Measurements from ENCODE around the gene WDFY4.

DNA sequence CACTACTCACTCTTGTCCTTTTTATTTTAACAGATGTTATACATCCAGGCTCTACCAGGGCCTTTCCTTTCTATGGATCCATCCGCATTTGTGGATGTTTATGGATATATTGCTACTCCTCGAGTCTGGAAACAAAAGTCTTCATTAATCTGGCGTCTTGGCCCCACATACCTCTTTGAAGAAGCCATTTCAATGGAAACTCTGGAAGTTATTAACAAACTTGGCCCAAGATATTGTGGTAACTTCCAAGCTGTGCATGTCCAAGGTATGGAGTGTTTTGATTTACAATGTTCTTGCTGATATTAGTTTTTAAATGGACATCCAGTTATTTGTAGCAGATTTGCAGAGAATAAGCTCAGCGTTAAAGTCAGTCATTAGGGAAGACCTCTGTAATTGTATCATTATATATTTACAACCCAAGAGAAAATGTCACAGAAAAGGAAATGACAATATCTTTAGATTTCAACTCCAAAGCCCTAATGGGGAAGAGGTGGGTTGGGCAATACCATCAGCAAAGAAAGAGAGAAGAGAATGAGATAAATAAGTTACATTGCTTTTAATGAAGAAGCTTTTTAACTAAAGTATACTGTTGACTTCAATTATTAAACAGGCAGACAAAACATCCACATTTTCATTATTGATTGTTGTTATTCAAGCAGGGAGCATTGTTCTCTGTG lies 102.1 kb downstream of the WDFY4 start:
- TF ChIP-seq, protein P1, sequence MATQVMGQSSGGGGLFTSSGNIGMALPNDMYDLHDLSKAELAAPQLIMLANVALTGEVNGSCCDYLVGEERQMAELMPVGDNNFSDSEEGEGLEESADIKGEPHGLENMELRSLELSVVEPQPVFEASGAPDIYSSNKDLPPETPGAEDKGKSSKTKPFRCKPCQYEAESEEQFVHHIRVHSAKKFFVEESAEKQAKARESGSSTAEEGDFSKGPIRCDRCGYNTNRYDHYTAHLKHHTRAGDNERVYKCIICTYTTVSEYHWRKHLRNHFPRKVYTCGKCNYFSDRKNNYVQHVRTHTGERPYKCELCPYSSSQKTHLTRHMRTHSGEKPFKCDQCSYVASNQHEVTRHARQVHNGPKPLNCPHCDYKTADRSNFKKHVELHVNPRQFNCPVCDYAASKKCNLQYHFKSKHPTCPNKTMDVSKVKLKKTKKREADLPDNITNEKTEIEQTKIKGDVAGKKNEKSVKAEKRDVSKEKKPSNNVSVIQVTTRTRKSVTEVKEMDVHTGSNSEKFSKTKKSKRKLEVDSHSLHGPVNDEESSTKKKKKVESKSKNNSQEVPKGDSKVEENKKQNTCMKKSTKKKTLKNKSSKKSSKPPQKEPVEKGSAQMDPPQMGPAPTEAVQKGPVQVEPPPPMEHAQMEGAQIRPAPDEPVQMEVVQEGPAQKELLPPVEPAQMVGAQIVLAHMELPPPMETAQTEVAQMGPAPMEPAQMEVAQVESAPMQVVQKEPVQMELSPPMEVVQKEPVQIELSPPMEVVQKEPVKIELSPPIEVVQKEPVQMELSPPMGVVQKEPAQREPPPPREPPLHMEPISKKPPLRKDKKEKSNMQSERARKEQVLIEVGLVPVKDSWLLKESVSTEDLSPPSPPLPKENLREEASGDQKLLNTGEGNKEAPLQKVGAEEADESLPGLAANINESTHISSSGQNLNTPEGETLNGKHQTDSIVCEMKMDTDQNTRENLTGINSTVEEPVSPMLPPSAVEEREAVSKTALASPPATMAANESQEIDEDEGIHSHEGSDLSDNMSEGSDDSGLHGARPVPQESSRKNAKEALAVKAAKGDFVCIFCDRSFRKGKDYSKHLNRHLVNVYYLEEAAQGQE (IDR thresholded peaks at IDR 0.05; ENCODE audit: insufficient read depth in 1 of 2, low read depth in 2 of 2, low read length in 2 of 2), result no peak
- TF ChIP-seq TAF1 (IDR thresholded peaks at IDR 0.05; ENCODE audit: borderline replicate concordance, insufficient read depth, low read length) (no peak), POLR2AphosphoS5 (IDR thresholded peaks at IDR 0.05; ENCODE audit: low read depth, low read length) (no peak), SIN3A (IDR thresholded peaks at IDR 0.05; ENCODE audit: borderline replicate concordance, insufficient read depth, low read length) (no peak), FOXP2 (optimal IDR thresholded peaks at IDR 0.05; ENCODE audit: borderline replicate concordance, extremely low read depth, extremely low read length, insufficient read depth) (no peak)
